ENCODE measurements around the gene AKR1C1.
"Not testable (repeated sequence)": the region's sequence is repeated elsewhere in the genome, so short reads cannot be mapped to it uniquely, and the experiment has no call there.

The AKR1C1 gene

DNA sequence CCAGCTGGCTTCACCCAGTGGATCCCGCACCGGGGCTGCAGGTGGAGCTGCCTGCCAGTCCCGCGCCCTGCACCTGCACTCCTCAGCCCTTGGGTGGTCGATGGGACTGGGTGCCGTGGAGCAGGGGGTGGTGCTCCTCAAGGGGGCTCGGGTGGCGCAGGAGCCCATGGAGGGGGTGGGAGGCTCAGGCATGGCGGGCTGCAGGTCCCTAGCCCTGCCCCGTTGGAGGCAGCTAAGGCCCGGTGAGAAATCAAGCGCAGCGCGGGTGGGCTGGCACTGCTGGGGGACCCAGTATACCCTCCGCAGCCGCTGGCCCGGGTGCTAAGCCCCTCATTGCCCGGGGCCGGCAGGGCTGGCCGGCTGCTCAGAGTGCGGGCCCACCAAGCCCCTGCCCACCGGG is 69.2 kb downstream of the AKR1C1 start:
- not testable (repeated sequence) for H3K9ac ChIP-seq (ENCODE audit: low read depth, low read length); H3K4me1 ChIP-seq (ENCODE audit: insufficient read depth, low read length); H3K27ac ChIP-seq (ENCODE audit: low read length); H3K36me3 ChIP-seq (ENCODE audit: insufficient read depth, low read depth, low read length); H3K27me3 ChIP-seq (ENCODE audit: insufficient read depth, low read length); H3K4me3 ChIP-seq (ENCODE audit: low read length); H3K9me3 ChIP-seq (ENCODE audit: insufficient read depth, low read depth, low read length)

Data from iPS-20b (cell line).